MM.1S (cell line): ENCODE data around the gene GJE1.

Experiments
- DNase-seq: peaks from one replicate; pipeline ENCODE4 v3.0.0-alpha.2; 2015
- H2AFZ ChIP-seq: fragments of 300-600 bp; sonication (generic); 2 replicates; pipeline ENCODE4 v1.6.0; 2016; ENCODE audit warnings: antibody characterized with exemption, low read length
- H3F3A ChIP-seq: fragments of 300-600 bp; sonication (generic); 2 replicates; pipeline ENCODE4 v1.6.1; 2016; ENCODE audit warnings: mild to moderate bottlenecking, antibody characterized with exemption, low read length, moderate library complexity, mixed read lengths; ENCODE audit not compliant: insufficient read depth
- H3K27ac ChIP-seq: fragments of 300-600 bp; sonication (generic); 2 replicates; pipeline ENCODE4 v1.5.1; 2016; ENCODE audit warnings: mild to moderate bottlenecking, low read length
- H3K27me3 ChIP-seq: fragments of 300-600 bp; sonication (generic); replicated peaks from 2 replicates; pipeline ENCODE4 v1.6.0; 2016; ENCODE audit warnings: low read length; ENCODE audit not compliant: insufficient read depth
- H3K36me3 ChIP-seq: fragments of 300-600 bp; sonication (generic); replicated peaks from 2 replicates; pipeline ENCODE4 v1.6.1; 2016; ENCODE audit warnings: mild to moderate bottlenecking, low read length, mixed read lengths; ENCODE audit not compliant: insufficient read depth
- H3K4me1 ChIP-seq: fragments of 300-600 bp; sonication (generic); 2 replicates; pipeline ENCODE4 v1.6.1; 2016; ENCODE audit warnings: low read length, mixed read lengths
- H3K4me2 ChIP-seq: fragments of 300-600 bp; sonication (generic); 2 replicates; pipeline ENCODE4 v1.6.0; 2016; ENCODE audit warnings: low read depth, low read length
- H3K4me3 ChIP-seq: fragments of 300-600 bp; sonication (generic); 2 replicates; pipeline ENCODE4 v1.5.1; 2016; ENCODE audit warnings: low read length, mixed read lengths
- H3K79me2 ChIP-seq: fragments of 300-600 bp; sonication (generic); 2 replicates; pipeline ENCODE4 v1.6.1; 2016; ENCODE audit warnings: mixed run types, low read length, mixed read lengths
- H3K9ac ChIP-seq: fragments of 300-600 bp; sonication (generic); 2 replicates; pipeline ENCODE4 v1.6.1; 2016; ENCODE audit warnings: low read length, mixed read lengths
- H3K9me2 ChIP-seq: fragments of 300-600 bp; sonication (generic); replicated peaks from 2 replicates; pipeline ENCODE4 v1.6.1; 2016; ENCODE audit warnings: mild to moderate bottlenecking, low read length, mixed read lengths; ENCODE audit not compliant: insufficient read depth
- H3K9me3 ChIP-seq: fragments of 300-600 bp; sonication (generic); replicated peaks from 2 replicates; pipeline ENCODE4 v1.6.1; 2016; ENCODE audit warnings: mild to moderate bottlenecking, low read length, mixed read lengths; ENCODE audit not compliant: insufficient read depth
- H4K20me1 ChIP-seq: fragments of 300-600 bp; sonication (generic); 2 replicates; pipeline ENCODE4 v1.6.1; 2016; ENCODE audit warnings: mild to moderate bottlenecking, low read length, moderate library complexity, mixed read lengths; ENCODE audit not compliant: insufficient read depth
- CTCF ChIP-seq: fragments of 300-600 bp; sonication (generic); IDR thresholded peaks from 2 replicates; pipeline ENCODE4 v1.5.1; 2016; ENCODE audit warnings: antibody characterized with exemption, low read length, mixed read lengths
- EZH2 ChIP-seq: fragments of 300-600 bp; sonication (generic); optimal IDR thresholded peaks from 2 replicates; pipeline ENCODE3; 2017; ENCODE audit warnings: low read depth, mild to moderate bottlenecking, antibody characterized with exemption, low read length, mixed read lengths
- EZH2phosphoT487 ChIP-seq: fragments of 300-600 bp; sonication (generic); IDR thresholded peaks from 2 replicates; pipeline ENCODE4 v1.6.1; 2018; ENCODE audit warnings: antibody characterized with exemption, low read length

GJE1 gene

GRCh38 chr6:142162780-142163179, 30.1 kb downstream of the GJE1 start:
- TF ChIP-seq EZH2phosphoT487 (no peak), CTCF (no peak), EZH2 (no peak)
- Histone ChIP-seq H3K79me2 (peaks cover 77% of the 10 kb centered on the region), H3K27me3 (no peaks in the 10 kb centered on the region), H3K4me1 (no peaks in the 10 kb centered on the region), H3K27ac (no peak overlapping the region), H3K4me3 (no peak overlapping the region), H3F3A (no peaks in the 10 kb centered on the region), H2AFZ (no peak overlapping the region), H3K9me2 (no peaks in the 10 kb centered on the region), H3K4me2 (no peak overlapping the region), H3K9me3 (no peaks in the 10 kb centered on the region), H4K20me1 (peaks cover 4% of the 10 kb centered on the region; the same call in 1 of the 2 replicates), H3K36me3 (no peaks in the 10 kb centered on the region; the same call in 1 of the 2 replicates), H3K9ac (no peak overlapping the region)
- DNase-seq, result no peak

GRCh38 chr6:142165227-142165626, 32.5 kb downstream of the GJE1 start:
- Histone ChIP-seq H3K9me2 (no peaks in the 10 kb centered on the region), H3K79me2 (peaks cover 56% of the 10 kb centered on the region), H4K20me1 (peaks cover 4% of the 10 kb centered on the region; the same call in 1 of the 2 replicates), H2AFZ (no peak overlapping the region), H3K4me1 (no peaks in the 10 kb centered on the region), H3K36me3 (no peaks in the 10 kb centered on the region; the same call in 1 of the 2 replicates), H3F3A (no peaks in the 10 kb centered on the region), H3K4me3 (no peak overlapping the region), H3K27me3 (no peaks in the 10 kb centered on the region), H3K9me3 (no peaks in the 10 kb centered on the region), H3K4me2 (no peak overlapping the region), H3K9ac (no peak overlapping the region), H3K27ac (no peak overlapping the region)
- DNase-seq, result no peak
- no peak for TF ChIP-seq EZH2
- no peak for TF ChIP-seq EZH2phosphoT487
- TF ChIP-seq CTCF, result no peak

GRCh38 chr6:142167071-142167470, 34.3 kb downstream of the GJE1 start:
- no peak overlapping the region for H3K4me3 ChIP-seq
- no peaks in the 10 kb centered on the region for H3K4me1 ChIP-seq
- no peak overlapping the region for H3K9ac ChIP-seq
- TF ChIP-seq EZH2, result no peak
- no peak for TF ChIP-seq EZH2phosphoT487
- TF ChIP-seq CTCF, result no peak
- no peaks in the 10 kb centered on the region for H3K9me2 ChIP-seq
- no peak for DNase-seq
- H2AFZ ChIP-seq, result no peak overlapping the region
- H3K36me3 ChIP-seq, result no peaks in the 10 kb centered on the region; the same call in 1 of the 2 replicates
- no peaks in the 10 kb centered on the region for H3K9me3 ChIP-seq
- H3K27me3 ChIP-seq, result no peaks in the 10 kb centered on the region
- H3F3A ChIP-seq, result no peaks in the 10 kb centered on the region
- H3K4me2 ChIP-seq, result no peak overlapping the region
- H3K27ac ChIP-seq, result no peak overlapping the region
- H3K79me2 ChIP-seq, result peaks cover 38% of the 10 kb centered on the region
- peaks cover 4% of the 10 kb centered on the region; the same call in 1 of the 2 replicates for H4K20me1 ChIP-seq
